ENCODE measurements around the gene CDKN2B. TPM values are rescaled to one million over a fixed set of nuclear protein-coding genes. Genes with fewer than 3 reads are reported as not detected.

CDKN2B gene
- total RNA-seq, 3 donors from 2014 or later (not counting 1 experiment from before 2014, with no cell fraction given), result 0.16 to 0.30 TPM; not detected in 1

GRCh38 chr9:22050924-22051323 is 41.8 kb upstream of the CDKN2B start:
- DNase-seq, result peak in 1 of 2 donors; percentile 35
- no peaks in the 10 kb centered on the region for H3K27me3 Mint-ChIP-seq (ENCODE audit: low read depth in 2 of 2)
- TF ChIP-seq CTCF (IDR thresholded peaks at IDR 0.05), result no peak
- intact Hi-C loops (cut with micrococcal nuclease), result no loop called here
- 15% methylated on average over 3 of the region's 4 CpGs for WGBS (ENCODE audit: insufficient coverage)
- H3K4me3 Mint-ChIP-seq, result peak overlapping the region; percentile 68
- no peaks in the 10 kb centered on the region for H3K9me3 Mint-ChIP-seq
- H3K27ac ChIP-seq (ENCODE audit: low read length), result no peak overlapping the region
- no peak overlapping the region for H3K4me3 ChIP-seq (ENCODE audit: low read length)
- H3K36me3 ChIP-seq (ENCODE audit: control insufficient read depth, insufficient read depth, low read length), result no peaks in the 10 kb centered on the region
- H3K4me1 ChIP-seq (ENCODE audit: control insufficient read depth, insufficient read depth, low read length), result peaks cover 5% of the 10 kb centered on the region
- H3K4me1 Mint-ChIP-seq, result peaks cover 11 to 17% of the 10 kb centered on the region in 2 donors
- H3K27ac Mint-ChIP-seq, result peak overlapping the region; percentile 66 to 69
- H3K36me3 Mint-ChIP-seq, result no peaks in the 10 kb centered on the region
- H3K9me3 ChIP-seq (ENCODE audit: control insufficient read depth, insufficient read depth, low read length), result no peaks in the 10 kb centered on the region
- peaks cover 3% of the 10 kb centered on the region for H3K27me3 ChIP-seq (ENCODE audit: control insufficient read depth, insufficient read depth, low read length)
- peak; percentile 70 to 85 (median 77) for ATAC-seq

GRCh38 chr9:22049411-22049810 is 40.3 kb upstream of the CDKN2B start:
- Histone ChIP-seq H3K27me3 (ENCODE audit: control insufficient read depth, insufficient read depth, low read length) (peaks cover 3% of the 10 kb centered on the region), H3K36me3 (ENCODE audit: control insufficient read depth, insufficient read depth, low read length) (no peaks in the 10 kb centered on the region), H3K4me1 (ENCODE audit: control insufficient read depth, insufficient read depth, low read length) (peaks cover 5% of the 10 kb centered on the region), H3K9me3 (ENCODE audit: control insufficient read depth, insufficient read depth, low read length) (no peaks in the 10 kb centered on the region), H3K27ac (ENCODE audit: low read length) (no peak overlapping the region), H3K4me3 (ENCODE audit: low read length) (no peak overlapping the region)
- no peak overlapping the region for H3K27ac Mint-ChIP-seq
- WGBS (ENCODE audit: insufficient coverage), result 86% methylated on average over 1 of the region's 1 CpG
- H3K27me3 Mint-ChIP-seq (ENCODE audit: low read depth in 2 of 2), result peaks cover 0 to 3% of the 10 kb centered on the region in 2 donors
- DNase-seq (no peak), ATAC-seq (no peak)
- intact Hi-C loops (cut with micrococcal nuclease), result no loop called here
- peaks cover 11 to 17% of the 10 kb centered on the region in 2 donors for H3K4me1 Mint-ChIP-seq
- no peaks in the 10 kb centered on the region for H3K36me3 Mint-ChIP-seq
- TF ChIP-seq CTCF (IDR thresholded peaks at IDR 0.05), result no peak
- H3K9me3 Mint-ChIP-seq, result no peaks in the 10 kb centered on the region
- no peak overlapping the region for H3K4me3 Mint-ChIP-seq

GRCh38 chr9:22047596-22047995 is 38.5 kb upstream of the CDKN2B start:
- Histone ChIP-seq H3K4me3 (ENCODE audit: low read length) (no peak overlapping the region), H3K36me3 (ENCODE audit: control insufficient read depth, insufficient read depth, low read length) (no peaks in the 10 kb centered on the region), H3K9me3 (ENCODE audit: control insufficient read depth, insufficient read depth, low read length) (no peaks in the 10 kb centered on the region), H3K4me1 (ENCODE audit: control insufficient read depth, insufficient read depth, low read length) (peaks cover 5% of the 10 kb centered on the region), H3K27ac (ENCODE audit: low read length) (no peak overlapping the region), H3K27me3 (ENCODE audit: control insufficient read depth, insufficient read depth, low read length) (peaks cover 3% of the 10 kb centered on the region)
- intact Hi-C loops (cut with micrococcal nuclease), result no loop called here
- ATAC-seq (no peak), DNase-seq (no peak)
- no peaks in the 10 kb centered on the region for H3K9me3 Mint-ChIP-seq
- 92% methylated on average over 2 of the region's 2 CpGs for WGBS (ENCODE audit: insufficient coverage)
- H3K27ac Mint-ChIP-seq, result no peak overlapping the region
- peaks cover 11 to 13% of the 10 kb centered on the region in 2 donors for H3K4me1 Mint-ChIP-seq
- H3K27me3 Mint-ChIP-seq (ENCODE audit: low read depth in 2 of 2), result peaks cover 7 to 14% of the 10 kb centered on the region in 2 donors
- H3K4me3 Mint-ChIP-seq, result no peak overlapping the region
- TF ChIP-seq CTCF (IDR thresholded peaks at IDR 0.05), result no peak
- no peaks in the 10 kb centered on the region for H3K36me3 Mint-ChIP-seq

GRCh38 chr9:22046243-22046885 is 37.3 kb upstream of the CDKN2B start:
- Histone ChIP-seq H3K9me3 (ENCODE audit: control insufficient read depth, insufficient read depth, low read length) (no peaks in the 10 kb centered on the region), H3K4me3 (ENCODE audit: low read length) (no peak overlapping the region), H3K4me1 (ENCODE audit: control insufficient read depth, insufficient read depth, low read length) (peaks cover 5% of the 10 kb centered on the region), H3K36me3 (ENCODE audit: control insufficient read depth, insufficient read depth, low read length) (no peaks in the 10 kb centered on the region), H3K27me3 (ENCODE audit: control insufficient read depth, insufficient read depth, low read length) (peaks cover 3% of the 10 kb centered on the region), H3K27ac (ENCODE audit: low read length) (no peak overlapping the region)
- DNase-seq (no peak), ATAC-seq (no peak)
- Mint-ChIP-seq H3K36me3 (no peaks in the 10 kb centered on the region), H3K27me3 (ENCODE audit: low read depth in 2 of 2) (peaks cover 7 to 15% of the 10 kb centered on the region in 2 donors), H3K4me1 (peaks cover 8 to 9% of the 10 kb centered on the region in 2 donors), H3K27ac (no peak overlapping the region), H3K4me3 (no peak overlapping the region), H3K9me3 (no peaks in the 10 kb centered on the region)
- intact Hi-C loops (cut with micrococcal nuclease), result no loop called here
- no peak for TF ChIP-seq CTCF (IDR thresholded peaks at IDR 0.05)
- WGBS (ENCODE audit: insufficient coverage), result 14% methylated on average over 1 of the region's 1 CpG

Data from natural killer cell (primary cell).